MCF 10A (cell line): Measurements from ENCODE around the gene CD1B. TPM values are rescaled to one million over a fixed set of nuclear protein-coding genes. Genes with fewer than 3 reads are reported as not detected.

Source experiments
- BruUV-seq: library from RNA; stranded (reverse); fragments of 400-500 nt; replicated peaks from 2 replicates; lab custom pipeline; 2021; lab: Mats Ljungman, UMichigan
- CTCF ChIA-PET: fragments of 300-600 bp; sonication (Branson Sonifier 250); formaldehyde crosslinking; extraction: SDS; loops from one replicate; lab custom pipeline; 2021; ENCODE audit warnings: antibody characterized with exemption, inconsistent platforms; lab: Yijun Ruan, JAX
- POLR2A ChIA-PET: fragments of 300-600, 350-650 bp; sonication (Branson Sonifier 250); formaldehyde crosslinking; extraction: SDS; loops from one replicate; lab custom pipeline; 2020; ENCODE audit warnings: antibody characterized with exemption, inconsistent platforms; lab: Yijun Ruan, JAX
- DNase-seq: peaks from one replicate; pipeline ENCODE4 v3.0.0-alpha.2; 2018; ENCODE audit not compliant: unreplicated experiment
- H3K27ac Mint-ChIP-seq: one replicate; pipeline ENCODE4 v1.8.0; 2022; ENCODE audit warnings: mild to moderate bottlenecking, low read depth, mixed read lengths; ENCODE audit not compliant: unreplicated experiment
- H3K27me3 Mint-ChIP-seq: one replicate; pipeline ENCODE4 v1.8.0; 2022; ENCODE audit warnings: mixed read lengths; ENCODE audit not compliant: insufficient read depth, unreplicated experiment
- H3K36me3 Mint-ChIP-seq: one replicate; pipeline ENCODE4 v1.8.0; 2022; ENCODE audit warnings: mild to moderate bottlenecking, moderate library complexity, mixed read lengths; ENCODE audit not compliant: insufficient read depth, unreplicated experiment
- H3K4me1 Mint-ChIP-seq: one replicate; pipeline ENCODE4 v1.8.0; 2022; ENCODE audit warnings: mixed read lengths; ENCODE audit not compliant: insufficient read depth, unreplicated experiment
- H3K4me3 Mint-ChIP-seq: one replicate; pipeline ENCODE4 v1.8.0; 2022; ENCODE audit warnings: mild to moderate bottlenecking, moderate library complexity, mixed read lengths; ENCODE audit not compliant: unreplicated experiment
- H3K9me3 Mint-ChIP-seq: one replicate; pipeline ENCODE4 v1.8.0; 2022; ENCODE audit warnings: mixed read lengths; ENCODE audit not compliant: unreplicated experiment
- intact Hi-C: fragments of 100-400 bp; cut with micrococcal nuclease; formaldehyde crosslinking; loops from 2 replicates; pipeline ENCODE4 v1.14.1; 2022
- total RNA-seq: library from RNA; stranded (reverse); gene quantifications from 2 replicates; pipeline ENCODE4 v1.2.3, GENCODE V29; 2022
- TF ChIP-seq, protein P1 (sequence below): fragments of 200-600 bp; IDR thresholded peaks from one replicate; pipeline ENCODE4 v1.8.0; 2022; ENCODE audit warnings: antibody characterized with exemption, mild to moderate bottlenecking; ENCODE audit not compliant: unreplicated experiment

CD1B gene
- total RNA-seq, 1 experiment from 2014 or later: not detected

- H3K4me3 Mint-ChIP-seq: no peak overlapping the region
- no peak for DNase-seq
- ChIA-PET POLR2A (no interaction called here), CTCF (no interaction called here)
- BruUV-seq: no TSS peak
- H3K27me3 Mint-ChIP-seq: peaks cover 33% of the 10 kb centered on the region
- H3K36me3 Mint-ChIP-seq: no peaks in the 10 kb centered on the region
- TF ChIP-seq, protein P1, sequence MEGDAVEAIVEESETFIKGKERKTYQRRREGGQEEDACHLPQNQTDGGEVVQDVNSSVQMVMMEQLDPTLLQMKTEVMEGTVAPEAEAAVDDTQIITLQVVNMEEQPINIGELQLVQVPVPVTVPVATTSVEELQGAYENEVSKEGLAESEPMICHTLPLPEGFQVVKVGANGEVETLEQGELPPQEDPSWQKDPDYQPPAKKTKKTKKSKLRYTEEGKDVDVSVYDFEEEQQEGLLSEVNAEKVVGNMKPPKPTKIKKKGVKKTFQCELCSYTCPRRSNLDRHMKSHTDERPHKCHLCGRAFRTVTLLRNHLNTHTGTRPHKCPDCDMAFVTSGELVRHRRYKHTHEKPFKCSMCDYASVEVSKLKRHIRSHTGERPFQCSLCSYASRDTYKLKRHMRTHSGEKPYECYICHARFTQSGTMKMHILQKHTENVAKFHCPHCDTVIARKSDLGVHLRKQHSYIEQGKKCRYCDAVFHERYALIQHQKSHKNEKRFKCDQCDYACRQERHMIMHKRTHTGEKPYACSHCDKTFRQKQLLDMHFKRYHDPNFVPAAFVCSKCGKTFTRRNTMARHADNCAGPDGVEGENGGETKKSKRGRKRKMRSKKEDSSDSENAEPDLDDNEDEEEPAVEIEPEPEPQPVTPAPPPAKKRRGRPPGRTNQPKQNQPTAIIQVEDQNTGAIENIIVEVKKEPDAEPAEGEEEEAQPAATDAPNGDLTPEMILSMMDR: no peak
- no peak overlapping the region for H3K27ac Mint-ChIP-seq
- H3K4me1 Mint-ChIP-seq: no peaks in the 10 kb centered on the region
- intact Hi-C loops: no loop called here
- peaks cover 4% of the 10 kb centered on the region for H3K9me3 Mint-ChIP-seq
Measured at GRCh38 chr1:158366783-158367182, 35.5 kb upstream of the CD1B start.

GRCh38 chr1:158362941-158363340 is 31.6 kb upstream of the CD1B start:
- no TSS peak for BruUV-seq
- Mint-ChIP-seq H3K4me1 (no peaks in the 10 kb centered on the region), H3K27me3 (peaks cover 19% of the 10 kb centered on the region), H3K9me3 (no peaks in the 10 kb centered on the region), H3K4me3 (no peak overlapping the region), H3K27ac (no peak overlapping the region), H3K36me3 (no peaks in the 10 kb centered on the region)
- TF ChIP-seq, protein P1: no peak
- no peak for DNase-seq
- intact Hi-C loops: no loop called here
- POLR2A ChIA-PET: no interaction called here
- CTCF ChIA-PET: no interaction called here

GRCh38 chr1:158362482-158362881 is 31.2 kb upstream of the CD1B start:
- ChIA-PET CTCF (no interaction called here), POLR2A (no interaction called here)
- H3K9me3 Mint-ChIP-seq: no peaks in the 10 kb centered on the region
- peaks cover 16% of the 10 kb centered on the region for H3K27me3 Mint-ChIP-seq
- no peaks in the 10 kb centered on the region for H3K4me1 Mint-ChIP-seq
- intact Hi-C loops: no loop called here
- H3K27ac Mint-ChIP-seq: no peak overlapping the region
- BruUV-seq: no TSS peak
- TF ChIP-seq, protein P1: no peak
- no peak for DNase-seq
- H3K4me3 Mint-ChIP-seq: no peak overlapping the region
- H3K36me3 Mint-ChIP-seq: no peaks in the 10 kb centered on the region

DNA sequence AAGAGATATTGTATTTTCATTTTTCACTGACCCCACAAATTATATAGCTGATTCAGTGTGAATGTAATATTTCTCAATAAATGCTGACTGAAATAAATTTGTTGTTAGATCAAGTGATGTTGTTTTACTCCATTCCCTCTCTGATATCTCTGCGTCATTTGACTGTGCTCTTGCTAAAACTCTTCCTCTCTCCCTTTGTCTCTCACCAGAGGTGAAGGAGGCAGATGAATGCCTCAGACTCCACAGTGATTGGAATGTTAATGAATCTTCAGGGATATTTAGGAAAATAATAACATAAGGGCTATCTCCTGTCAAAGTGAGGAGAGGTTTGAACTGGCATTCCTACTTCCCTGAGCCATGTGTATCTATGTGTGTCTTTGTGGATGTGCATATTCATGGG is 26.1 kb upstream of the CD1B start:
- H3K27me3 Mint-ChIP-seq: peaks cover 47% of the 10 kb centered on the region
- no peak for DNase-seq
- TF ChIP-seq, protein P1: no peak
- H3K27ac Mint-ChIP-seq: no peak overlapping the region
- no TSS peak for BruUV-seq
- H3K9me3 Mint-ChIP-seq: no peaks in the 10 kb centered on the region
- H3K4me1 Mint-ChIP-seq: no peaks in the 10 kb centered on the region
- intact Hi-C loops: no loop called here
- H3K36me3 Mint-ChIP-seq: no peaks in the 10 kb centered on the region
- POLR2A ChIA-PET: no interaction called here
- no peak overlapping the region for H3K4me3 Mint-ChIP-seq
- CTCF ChIA-PET: no interaction called here
